ENCODE measurements around the gene SART3.
"Not testable (repeated sequence)": the region's sequence is repeated elsewhere in the genome, so short reads cannot be mapped to it uniquely, and the experiment has no call there.

The SART3 gene

DNA sequence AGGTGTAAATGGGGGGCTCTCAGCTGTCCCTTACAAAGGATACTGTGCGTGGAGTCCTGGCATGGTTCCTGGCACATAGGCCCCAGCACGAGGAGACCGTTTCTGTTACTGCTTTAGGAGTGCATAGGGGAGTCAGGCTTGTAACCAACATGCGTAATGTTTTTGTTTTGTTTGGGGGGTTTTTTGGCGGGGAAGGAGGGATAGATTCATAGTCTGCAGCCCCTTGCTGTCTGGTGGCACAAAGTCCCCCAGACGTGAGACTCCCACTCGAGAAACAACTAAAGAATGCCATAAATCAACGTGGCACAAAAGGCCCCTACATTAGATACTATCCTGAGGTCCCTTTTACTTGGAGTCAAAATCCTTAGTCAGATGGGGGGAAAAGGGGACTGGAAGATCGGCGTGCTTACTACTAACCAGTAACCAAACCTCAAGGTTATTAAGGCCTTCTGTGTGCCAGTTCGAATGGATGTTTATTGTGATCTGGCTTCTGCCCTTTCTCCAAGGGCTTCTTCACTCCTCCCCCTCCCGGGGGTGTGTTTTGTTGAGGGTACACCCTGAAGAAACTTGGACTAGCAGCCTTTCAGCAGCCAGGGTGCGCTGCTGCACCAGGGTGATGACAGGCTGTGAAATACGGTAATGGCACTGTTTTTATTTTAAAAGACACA, 2.3 kb upstream of the SART3 start:
- peak; percentile 74 to 78 for DNase-seq

DNA sequence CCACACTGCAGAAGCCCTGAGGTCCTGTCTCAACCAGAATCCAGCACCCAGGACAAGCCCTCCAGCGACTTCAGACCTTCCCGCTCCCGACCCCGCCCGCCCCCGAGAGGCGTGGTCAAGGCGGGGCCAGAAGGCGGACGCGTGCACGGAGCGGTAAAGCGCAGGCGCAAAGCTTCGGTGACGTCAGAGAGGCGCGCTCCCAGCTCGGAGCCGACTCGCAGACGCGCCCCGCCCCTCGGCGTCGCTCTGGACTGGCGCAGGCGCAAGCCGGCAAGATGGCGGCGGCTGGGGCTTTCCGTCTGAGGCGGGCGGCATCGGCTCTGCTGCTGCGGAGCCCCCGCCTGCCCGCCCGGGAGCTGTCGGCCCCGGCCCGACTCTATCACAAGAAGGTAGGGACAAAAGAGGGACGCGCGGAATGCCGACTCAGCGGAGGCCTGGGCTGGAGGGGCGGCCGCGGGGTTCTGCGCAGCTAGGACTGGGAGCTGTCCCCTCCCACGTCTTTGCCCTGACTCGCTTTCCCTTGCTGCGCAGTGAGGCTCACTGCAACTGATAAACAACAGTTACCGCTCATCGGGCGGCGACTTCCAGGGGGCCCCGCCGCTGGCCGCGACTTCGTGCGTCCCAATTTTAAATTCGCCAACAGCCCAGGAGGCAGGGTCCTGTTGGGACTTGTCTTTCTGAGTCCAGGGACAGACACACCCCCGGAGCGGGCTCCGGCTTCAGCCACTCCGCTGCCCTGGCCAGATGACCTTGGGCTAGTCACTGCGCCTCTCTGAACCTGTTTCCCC, 1.6 kb upstream of the SART3 start, which contains the start of gene ISCU:
Gene ISCU (plus strand): TSS at position 249 of the 788 bp plus-strand sequence. CDS start 27 bp downstream, at position 276.
- DNase-seq = peak; percentile 99 to 100

DNA sequence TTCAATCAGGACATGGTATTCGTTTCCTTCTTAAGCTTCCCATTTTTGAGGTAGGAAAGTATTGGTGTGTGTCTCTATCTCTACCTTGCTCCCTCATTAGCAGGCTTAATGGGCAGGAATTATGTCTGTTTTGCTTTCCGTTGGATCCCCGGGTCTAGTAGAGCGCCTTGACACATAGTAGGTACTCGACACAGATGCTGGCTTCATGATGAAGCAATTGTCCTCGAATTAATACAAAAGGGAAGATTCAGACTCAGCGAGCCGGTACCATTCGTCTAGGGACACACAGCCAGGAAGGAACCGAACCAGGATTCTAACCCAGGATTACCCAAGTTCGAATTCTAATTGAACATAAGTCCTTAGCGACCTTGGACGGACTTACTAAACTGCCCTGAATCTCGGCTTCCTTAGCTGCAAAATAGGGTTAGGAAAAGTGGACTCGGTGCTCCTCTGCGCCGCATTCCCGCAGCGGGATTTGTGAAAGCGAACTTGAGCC, 927 bp upstream of the SART3 start:
- DNase-seq = no peak

DNA sequence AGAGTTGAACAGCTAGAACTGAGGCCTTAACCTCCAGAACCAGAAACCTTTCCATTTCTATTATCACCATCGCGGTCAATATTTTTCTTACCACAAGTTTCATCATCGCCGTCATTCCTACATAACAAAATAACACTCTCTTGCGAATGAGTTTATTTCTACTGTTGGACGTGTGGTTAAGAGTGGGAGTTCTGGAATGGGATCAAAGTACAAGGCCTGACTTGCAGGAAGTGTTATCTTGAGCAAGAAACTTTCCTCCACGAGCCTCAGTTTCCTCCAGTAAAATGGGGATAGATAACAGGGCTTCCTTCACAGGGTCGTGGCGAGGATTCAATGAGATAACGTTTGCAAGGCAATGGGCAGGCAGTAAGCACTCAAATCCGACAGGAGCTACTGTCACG, 652 bp downstream of the SART3 start:
- no peak for DNase-seq

DNA sequence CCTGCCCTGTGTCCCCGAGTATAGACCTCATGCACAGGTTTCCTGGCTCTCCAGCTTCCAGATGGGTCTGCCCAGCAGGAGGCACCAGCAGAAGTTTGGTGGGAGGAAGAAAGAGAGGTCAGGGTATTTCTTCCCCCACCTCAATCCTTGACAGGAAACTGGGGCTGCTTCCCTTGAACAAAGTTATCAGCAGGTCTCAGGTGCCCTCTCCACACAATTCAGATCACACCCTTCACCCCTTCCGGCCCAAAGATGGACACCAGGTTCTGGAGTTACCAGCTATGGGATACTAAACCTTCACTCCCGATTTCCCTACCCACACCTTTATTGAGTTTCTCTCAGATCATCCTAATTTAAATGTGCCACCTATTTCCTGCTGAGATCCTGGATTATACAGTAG, 1.2 kb downstream of the SART3 start:
- no peak for DNase-seq

DNA sequence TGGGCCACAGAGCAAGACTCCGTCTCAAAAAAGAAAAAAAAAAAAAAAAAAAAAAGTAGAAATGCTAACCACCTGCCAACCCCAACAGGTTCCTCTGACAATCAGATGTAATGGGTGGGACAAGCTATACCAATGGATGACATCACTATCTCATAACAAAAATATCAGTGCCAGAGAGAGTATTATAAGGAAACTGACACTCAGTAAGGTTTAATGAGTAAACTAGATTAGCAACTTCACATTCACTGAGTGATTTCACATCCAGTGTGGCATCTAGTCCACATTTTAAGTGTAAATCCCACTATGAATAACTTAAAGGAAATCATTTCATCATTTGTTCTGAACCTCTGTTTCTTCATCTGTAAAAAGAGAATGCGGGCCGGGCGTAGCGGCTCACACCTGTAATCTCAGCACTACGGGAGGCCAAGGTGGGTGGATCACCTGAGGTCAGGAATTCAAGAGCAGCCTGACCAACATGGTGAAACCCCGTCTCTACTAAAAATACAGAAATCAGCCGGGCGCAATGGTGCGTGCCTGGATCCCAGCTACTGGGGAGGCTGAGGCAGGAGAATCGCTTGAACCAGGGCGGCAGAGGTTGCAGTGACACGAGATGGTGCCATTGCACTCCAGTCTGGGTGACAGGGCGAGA, 1.8 kb downstream of the SART3 start:
- no peak for DNase-seq

GRCh38 chr12:108555383-108555782, 5.6 kb downstream of the SART3 start:
- not testable (repeated sequence) for DNase-seq

- no peak for DNase-seq
These were observed 7.2 kb downstream of the SART3 start for GRCh38 chr12:108553799-108554198.

DNA sequence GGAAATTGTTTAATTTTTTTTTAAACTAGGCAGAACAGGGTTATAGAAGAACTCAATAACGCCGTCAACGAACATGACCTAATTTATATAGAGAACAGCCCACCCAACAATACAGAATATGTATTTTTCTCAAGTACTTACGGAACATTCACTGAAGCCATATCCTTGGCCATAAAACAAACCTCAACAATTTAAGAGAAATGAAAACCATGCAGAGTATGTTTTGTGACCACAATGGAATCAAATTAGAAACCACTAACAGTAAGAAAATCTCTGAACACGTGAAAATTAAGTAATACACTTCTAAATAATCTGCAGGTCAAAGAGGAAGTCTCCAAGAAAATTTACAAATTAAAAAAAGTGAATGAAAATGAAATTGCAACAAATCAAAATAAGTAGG, 9.4 kb downstream of the SART3 start:
- no peak for DNase-seq

DNA sequence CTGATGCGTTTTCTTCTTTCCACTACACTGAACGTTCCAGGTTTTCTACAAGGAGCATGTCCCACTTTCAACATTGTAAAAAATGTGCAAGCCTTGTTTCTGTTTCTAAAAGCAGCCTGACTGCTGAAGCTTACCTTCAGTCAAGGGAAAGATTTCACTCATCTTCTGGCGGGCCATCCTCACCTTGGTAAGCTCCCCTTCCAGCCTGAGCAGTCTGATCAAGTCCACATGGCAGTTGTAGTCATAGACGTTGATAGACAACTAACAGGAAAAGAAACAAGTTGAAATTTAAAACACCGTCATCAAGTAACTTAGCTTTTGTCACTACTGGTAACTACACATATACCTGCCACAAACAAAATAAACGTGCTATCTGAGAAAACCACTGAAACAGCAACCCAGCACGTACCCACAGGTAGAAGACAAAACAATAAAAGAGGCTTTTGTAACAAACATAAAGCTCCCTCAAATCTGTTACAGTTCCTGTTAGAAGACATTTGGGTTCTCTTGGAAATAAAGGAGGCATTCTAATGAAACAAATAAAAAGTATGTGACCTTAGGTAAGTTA, 11.9 kb downstream of the SART3 start:
- DNase-seq = no peak

DNA sequence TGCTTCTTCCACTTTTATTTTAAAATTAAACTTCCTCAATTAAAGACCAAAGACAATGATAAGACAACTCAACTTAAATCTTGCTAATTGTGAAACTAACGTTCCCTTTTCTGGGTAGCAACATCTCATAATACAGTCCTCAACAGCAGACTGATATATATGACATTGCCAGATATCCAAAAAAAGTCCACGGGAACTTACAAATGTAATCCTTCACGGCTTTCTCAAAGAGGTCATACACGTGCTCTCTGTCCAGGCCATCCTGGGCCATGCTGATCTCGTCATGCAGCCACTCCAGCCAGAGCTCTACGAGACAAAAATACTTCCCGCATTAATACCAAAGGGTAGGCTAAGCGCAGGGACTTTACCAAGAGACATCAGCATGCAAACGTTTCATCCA, 13.3 kb downstream of the SART3 start:
- DNase-seq = no peak

GRCh38 chr12:108543652-108544051, 17.3 kb downstream of the SART3 start:
- DNase-seq = no peak

DNA sequence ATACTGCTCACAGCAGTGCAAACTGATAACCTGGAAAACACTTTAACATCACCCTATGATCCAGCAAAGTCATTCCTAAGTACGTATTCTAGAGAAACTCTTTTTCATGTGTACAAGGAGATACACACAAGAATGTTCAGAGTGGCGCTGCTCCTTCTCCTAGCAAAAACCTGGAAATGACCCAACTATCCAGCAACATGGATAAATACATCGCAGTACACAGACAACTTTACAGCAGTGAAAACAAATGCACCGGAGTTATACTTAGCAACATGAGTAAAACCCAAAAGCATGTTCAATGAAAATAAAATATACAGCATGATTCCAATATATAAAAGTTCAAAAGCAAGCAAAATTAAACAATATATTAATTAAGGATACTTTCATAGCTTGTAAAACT, 18.7 kb downstream of the SART3 start:
- DNase-seq = no peak

DNA sequence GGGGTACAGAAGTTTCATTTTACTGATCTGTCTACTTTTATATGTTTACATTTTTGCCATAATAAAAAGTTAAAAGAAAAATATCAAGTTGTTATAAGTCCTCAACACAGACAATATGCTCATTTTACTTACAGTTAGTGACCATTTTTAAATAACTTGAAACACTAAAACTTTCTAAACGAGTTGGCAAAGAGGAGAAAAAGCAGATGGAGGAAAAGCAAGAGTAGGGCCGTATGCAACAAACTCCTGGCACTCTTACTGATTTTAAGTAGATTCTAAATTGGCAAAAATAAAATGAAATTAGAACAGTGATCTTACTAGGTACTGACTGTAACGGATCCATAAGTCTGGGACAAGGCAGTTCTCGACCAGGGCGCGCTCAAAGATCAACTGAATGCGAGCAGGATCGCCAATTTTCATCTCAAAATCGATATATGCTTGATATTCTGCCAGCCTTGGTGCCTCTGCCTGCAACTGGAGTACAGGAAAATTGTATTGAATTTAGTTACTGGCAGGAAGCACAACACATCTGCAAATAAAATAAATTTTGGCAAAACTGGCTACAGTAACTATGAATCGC, 22.3 kb downstream of the SART3 start:
- no peak for DNase-seq

GRCh38 chr12:108538146-108538545, 22.8 kb downstream of the SART3 start:
- no peak for DNase-seq

DNA sequence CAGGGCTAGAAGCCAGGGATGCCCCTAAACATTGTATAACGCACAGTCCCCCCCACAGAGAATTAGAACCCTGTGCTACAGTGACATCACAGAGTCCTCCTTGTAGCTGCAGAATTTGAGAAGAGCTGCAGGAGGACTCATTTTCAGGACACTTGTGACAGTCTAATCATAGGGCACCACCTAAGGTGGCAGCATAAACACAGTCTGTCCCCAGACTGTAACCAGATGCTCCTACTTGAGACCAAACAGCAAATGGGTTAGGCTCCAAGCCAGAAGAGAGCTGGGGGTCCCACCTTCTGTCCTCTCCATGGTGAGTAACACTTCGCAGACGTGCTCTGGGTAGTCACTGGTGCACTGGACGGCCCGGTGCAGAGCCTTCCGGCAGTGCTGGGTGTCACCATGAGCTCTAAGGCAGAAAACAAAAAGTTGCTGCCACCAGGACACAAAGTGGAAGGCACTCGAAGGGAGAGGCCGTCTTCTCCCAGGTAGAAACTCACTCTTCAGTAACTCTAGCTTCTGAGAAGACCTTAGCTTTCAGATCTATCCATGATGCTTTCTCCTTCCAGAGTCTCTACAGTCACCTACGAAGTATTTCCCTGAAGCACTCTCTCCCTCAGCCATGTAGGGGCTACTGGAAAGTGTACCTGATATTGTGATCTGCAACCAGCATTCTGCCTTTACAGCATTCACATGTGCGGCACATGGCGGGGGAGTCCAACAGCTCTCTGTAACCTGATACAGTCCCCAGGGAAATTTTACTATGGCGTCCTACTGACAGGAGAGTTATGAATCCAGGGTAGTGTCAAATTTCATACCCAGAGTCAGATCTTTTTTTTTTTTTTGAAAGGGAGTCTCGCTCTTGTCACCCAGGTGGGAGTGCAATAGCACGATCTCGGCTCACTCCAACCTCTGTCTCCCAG, 28.8 kb downstream of the SART3 start:
- DNase-seq = no peak

GRCh38 chr12:108530161-108530560, 30.8 kb downstream of the SART3 start:
- DNase-seq = no peak

DNA sequence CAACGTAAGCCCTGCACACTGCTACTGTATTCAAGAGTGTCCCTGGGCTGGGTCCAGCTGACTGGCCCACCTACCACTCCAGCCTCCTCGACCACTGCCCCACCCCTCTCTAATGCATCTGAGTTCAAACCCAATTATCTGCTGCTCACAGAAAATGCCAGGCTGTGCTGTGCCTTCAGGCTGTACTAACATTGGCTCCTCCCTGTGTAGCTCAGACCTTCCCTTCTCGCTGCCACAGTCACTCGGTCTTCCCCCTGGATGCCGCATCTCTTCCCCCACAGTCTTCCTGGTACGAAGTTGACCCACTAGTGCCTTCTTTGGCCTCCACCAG, 33.8 kb downstream of the SART3 start:
- no peak for DNase-seq

DNA sequence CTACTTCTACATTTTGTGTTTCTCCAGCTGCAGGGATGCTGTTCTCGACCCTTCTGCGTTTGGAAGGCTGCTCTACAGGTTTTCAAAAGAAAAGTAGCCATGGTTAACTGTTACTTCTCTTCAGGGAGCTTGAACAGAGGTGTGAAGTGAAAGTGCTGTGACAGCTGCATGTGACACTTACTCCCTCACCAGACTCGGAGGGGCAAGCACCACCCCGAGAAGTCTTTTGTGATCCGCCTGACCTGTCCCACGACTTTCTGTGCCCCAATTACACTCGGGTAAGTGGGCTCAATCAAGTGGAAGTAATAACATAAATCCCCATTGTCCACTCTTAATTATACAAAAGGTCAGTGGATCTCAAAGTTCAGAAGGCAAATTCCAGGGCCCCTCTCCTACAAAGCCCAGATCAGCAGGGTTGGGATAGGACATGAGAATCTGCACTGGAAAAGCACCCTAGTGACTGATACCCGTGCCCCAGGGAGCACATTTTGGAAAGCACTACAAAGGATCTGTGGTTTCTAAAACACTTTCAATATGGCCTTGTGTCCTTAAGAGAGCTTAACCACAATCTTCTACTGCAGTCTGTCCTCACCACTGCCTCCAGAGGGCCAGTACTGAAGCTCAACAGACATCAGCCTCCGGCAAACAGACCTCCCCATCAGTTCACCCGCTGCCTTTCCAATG, 34.3 kb downstream of the SART3 start:
- no peak for DNase-seq

GRCh38 chr12:108525681-108526080, 35.3 kb downstream of the SART3 start:
- DNase-seq = no peak

DNA sequence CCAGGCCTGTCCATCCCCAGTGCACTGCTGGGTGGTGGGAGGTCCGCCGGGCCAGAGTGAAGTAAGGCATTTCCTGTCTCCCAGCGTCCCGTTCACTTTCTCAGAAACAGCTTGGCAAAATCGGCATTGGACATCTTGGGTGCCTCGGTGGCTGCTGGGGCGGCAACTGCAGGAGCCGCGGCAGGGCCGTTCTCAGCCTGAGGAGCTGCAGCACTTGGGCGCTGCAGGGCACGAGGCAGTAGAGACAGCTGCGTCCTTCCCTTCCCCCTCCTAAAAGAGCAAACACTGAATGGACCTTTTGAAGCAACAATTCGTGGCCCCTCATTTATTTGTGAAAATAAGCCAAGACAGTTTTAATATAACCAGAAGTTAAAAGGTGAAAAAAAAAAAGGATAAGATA, 37.6 kb downstream of the SART3 start:
- no peak for DNase-seq
